NB4 (cell line): ENCODE measurements around the gene SYNDIG1.

Source experiments
- DNase-seq: peaks from one replicate; pipeline ENCODE4 v3.0.0; 2010; ENCODE audit warnings: low read depth
- H3K4me3 ChIP-seq: one replicate; pipeline ENCODE4 v1.5.1; 2011; ENCODE audit warnings: mild to moderate bottlenecking, low read depth, low read length, moderate library complexity
- MYC ChIP-seq: IDR thresholded peaks from 2 replicates; pipeline ENCODE4 v1.6.1; 2011; ENCODE audit warnings: low read depth, low read length
- POLR2A ChIP-seq: IDR thresholded peaks from 2 replicates; pipeline ENCODE4 v1.6.1; 2011; ENCODE audit warnings: mild to moderate bottlenecking; ENCODE audit not compliant: insufficient read length; ENCODE audit errors: extremely low read depth
- TF ChIP-seq, protein P1 (sequence below): IDR thresholded peaks from 2 replicates; pipeline ENCODE4 v1.6.1; 2011; ENCODE audit warnings: low read depth, low read length
- TF ChIP-seq, protein P2 (sequence below): IDR thresholded peaks from one replicate; pipeline ENCODE4 v1.5.1; 2012; ENCODE audit warnings: low read depth, low read length

Gene SYNDIG1

DNA sequence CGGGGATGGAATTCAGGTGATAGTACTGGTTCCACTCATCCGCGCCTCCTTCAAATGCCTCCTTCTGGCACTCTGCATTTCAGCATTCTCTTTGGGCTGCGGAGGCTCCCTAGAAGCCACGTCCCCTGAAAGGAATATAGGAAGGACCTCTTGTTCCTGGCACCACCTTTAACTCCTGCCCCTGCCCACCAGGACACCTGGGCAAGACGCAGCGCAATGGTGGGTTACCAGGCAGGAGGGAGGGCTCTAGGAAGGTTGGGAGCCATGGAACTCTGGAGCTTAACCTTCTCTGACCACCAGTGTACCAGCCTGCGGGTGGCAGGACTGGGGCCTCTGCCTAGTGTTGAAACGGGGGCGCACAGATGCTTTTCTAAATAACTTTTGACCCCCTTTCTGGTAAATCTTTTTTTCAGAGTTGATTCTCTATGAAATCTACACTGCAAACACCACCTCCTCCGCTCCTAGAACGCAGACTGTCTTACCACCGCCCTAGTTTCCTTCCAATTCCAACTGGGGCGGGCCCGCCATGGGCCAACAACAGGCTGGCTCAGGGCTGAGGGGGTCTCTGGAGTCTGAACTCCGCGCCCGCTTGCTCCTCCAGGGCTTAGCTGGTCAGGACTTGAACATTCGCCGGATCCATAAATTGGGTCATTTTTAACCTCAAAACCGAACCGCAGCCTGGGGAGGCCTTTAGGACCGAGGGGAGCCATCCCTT, 871 bp upstream of the SYNDIG1 start:
- H3K4me3 ChIP-seq, result no peak overlapping the region
- TF ChIP-seq MYC (no peak), POLR2A (no peak)
- TF ChIP-seq, protein P1, sequence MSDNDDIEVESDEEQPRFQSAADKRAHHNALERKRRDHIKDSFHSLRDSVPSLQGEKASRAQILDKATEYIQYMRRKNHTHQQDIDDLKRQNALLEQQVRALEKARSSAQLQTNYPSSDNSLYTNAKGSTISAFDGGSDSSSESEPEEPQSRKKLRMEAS, result no peak
- DNase-seq, result no peak

DNA sequence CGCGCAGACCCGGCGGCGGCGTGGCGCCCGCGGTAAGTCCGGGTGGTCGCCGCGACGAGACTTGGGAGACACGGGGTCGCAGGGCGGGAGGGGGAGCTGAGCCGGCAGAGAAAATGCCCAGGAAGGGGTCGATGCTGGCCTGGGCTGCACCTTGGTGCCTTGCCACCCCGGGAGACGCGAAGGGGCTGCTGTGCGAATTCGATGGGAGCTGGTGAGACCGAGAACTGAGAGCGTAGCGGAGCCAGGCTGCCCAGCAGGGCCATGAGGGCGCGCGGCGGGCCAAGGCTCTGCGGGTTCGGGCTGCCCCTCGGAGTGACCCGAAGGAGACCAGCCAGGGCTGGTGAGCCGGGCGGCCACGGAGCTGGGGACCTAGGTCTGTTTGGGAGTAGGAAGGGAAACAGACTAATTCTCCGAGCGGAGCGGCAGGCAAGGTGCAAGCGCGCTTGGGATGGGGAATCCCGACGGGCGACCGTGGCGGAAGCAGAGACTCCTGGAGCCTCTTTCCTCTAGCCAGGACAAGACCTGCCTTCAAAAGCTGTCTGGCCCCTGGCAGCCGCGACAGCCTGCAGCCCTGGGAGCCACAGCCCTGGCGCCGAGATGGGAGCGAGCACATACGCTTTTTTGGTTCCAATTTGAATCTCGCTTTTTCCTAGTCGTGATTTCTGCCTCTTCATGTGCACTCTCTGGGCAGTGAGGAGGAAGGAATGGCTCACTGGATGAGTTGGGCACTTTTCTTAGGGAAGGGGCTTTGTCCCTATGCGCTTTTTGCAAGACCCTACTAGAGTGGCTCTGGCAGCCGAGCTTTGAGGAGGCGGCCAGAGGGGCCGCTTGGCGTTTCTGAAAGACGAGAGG, 691 bp downstream of the SYNDIG1 start:
- H3K4me3 ChIP-seq, result no peak overlapping the region
- no peak for DNase-seq
- TF ChIP-seq POLR2A, result no peak
- TF ChIP-seq MYC, result no peak
- TF ChIP-seq, protein P2, sequence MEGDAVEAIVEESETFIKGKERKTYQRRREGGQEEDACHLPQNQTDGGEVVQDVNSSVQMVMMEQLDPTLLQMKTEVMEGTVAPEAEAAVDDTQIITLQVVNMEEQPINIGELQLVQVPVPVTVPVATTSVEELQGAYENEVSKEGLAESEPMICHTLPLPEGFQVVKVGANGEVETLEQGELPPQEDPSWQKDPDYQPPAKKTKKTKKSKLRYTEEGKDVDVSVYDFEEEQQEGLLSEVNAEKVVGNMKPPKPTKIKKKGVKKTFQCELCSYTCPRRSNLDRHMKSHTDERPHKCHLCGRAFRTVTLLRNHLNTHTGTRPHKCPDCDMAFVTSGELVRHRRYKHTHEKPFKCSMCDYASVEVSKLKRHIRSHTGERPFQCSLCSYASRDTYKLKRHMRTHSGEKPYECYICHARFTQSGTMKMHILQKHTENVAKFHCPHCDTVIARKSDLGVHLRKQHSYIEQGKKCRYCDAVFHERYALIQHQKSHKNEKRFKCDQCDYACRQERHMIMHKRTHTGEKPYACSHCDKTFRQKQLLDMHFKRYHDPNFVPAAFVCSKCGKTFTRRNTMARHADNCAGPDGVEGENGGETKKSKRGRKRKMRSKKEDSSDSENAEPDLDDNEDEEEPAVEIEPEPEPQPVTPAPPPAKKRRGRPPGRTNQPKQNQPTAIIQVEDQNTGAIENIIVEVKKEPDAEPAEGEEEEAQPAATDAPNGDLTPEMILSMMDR, result no peak
- TF ChIP-seq, protein P1, result no peak

DNA sequence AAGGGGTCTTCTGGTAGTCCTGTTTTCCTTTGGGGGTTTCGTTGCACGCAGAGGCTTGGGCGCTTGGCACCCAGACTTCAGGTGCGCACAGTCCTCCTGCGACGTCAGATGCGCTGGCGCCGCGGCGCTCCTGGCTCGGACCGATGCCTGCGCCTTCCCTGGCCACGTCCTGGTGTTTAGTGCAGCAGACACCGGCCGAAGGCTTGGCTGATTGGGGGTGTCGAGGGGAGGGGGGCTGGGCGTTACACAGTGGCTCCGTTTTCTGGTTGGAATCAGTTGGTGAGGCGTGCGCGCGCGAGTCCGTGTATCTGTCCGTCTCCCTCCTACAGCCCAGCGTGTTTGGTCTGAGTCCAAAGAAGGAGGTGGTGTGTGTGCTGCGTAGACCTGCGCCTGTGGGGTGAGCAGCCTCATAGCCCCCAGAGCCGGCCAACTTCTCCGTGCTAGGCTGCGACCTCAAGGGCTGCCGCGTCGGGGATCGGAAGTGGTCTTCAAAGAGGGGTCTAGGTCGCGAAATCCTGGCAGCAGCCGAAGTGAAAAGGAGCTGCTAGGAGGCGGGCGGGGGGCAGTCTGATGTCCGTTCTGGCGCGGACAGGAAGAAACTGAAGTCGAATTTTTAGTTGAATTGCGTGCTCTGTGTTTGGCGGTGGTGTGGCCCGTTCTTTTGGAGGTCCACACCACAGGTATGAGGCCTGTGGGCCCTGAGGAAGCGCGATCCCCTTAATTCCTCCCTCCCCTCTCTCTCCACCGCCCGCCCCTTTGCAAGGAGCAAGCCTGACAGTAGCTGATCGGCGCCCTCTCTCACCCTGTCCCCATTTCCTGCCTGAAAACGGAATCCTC, 1.5 kb downstream of the SYNDIG1 start:
- no peak for DNase-seq
- TF ChIP-seq MYC, result no peak
- TF ChIP-seq, protein P2, result no peak
- TF ChIP-seq, protein P1, result no peak
- no peak for TF ChIP-seq POLR2A
- H3K4me3 ChIP-seq, result no peak overlapping the region

DNA sequence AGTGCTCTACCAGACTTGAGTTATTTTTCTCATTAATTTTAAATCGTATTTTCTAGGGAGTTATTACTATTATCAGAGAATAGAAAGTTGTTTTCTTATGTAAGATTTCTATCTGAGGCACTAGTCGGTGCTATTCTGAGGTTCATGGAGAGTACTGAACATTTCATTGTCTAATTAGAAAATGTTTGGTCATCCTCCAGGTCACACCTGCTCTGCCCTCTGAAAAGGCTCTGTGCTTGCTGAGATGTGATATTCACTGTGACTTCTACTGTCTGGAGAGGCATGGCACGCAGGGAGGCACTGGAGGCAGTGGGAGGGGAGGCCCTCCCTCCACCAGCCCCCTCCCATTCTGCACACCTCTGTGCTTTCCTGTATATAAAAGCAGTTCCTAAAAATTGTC, 3.0 kb downstream of the SYNDIG1 start:
- no peak for TF ChIP-seq POLR2A
- TF ChIP-seq, protein P1, result no peak
- TF ChIP-seq, protein P2, result no peak
- H3K4me3 ChIP-seq, result no peak overlapping the region
- DNase-seq, result no peak

DNA sequence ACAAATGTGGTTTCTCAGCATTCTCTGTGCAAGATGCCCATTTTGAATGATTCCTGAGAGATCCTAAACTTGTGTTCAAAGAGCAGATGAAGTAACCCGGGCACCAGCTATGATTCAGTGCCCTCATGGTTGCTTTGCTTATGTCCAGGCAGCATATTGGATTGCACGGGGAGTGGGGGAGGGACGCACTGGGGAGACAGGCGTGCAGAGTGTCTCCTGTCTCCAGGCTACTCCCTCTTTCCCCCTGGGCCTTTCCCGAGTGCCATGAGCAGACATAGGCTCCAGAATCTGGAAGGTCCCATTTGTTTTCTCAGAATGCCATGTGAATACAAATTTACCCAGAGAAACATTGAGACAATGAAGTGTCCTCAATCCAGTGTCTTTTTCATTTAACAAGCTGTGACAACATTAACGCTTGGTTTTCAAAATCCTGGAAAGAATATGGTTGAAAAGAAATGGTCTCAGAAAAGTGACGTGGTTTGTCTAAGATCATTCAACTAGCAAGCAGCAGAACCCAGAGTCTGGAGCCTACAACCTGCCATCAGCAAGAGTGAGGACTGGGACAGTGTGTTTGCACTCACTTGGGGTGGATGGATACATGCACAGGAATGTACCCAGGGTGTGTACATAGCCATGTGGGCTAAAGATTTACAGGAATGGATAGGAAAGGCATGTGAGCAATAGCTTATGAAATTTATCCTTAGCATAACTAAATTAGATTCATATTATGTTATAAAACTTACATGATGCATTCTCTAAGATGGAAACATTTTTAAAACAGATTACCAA, 4.2 kb downstream of the SYNDIG1 start:
- TF ChIP-seq, protein P2, result no peak
- no peak for TF ChIP-seq MYC
- TF ChIP-seq, protein P1, result no peak
- TF ChIP-seq POLR2A, result no peak
- DNase-seq, result no peak
- no peak overlapping the region for H3K4me3 ChIP-seq
